H54 (cell line): Measurements from ENCODE around the gene SEL1L3.

Experiments
- DNase-seq: peaks from one replicate; pipeline ENCODE4 v3.0.0; 2011; ENCODE audit warnings: low spot score, mixed read lengths; ENCODE audit not compliant: insufficient read length
- FAIRE-seq: peaks from 3 replicates; lab custom pipeline; 2011; peaks lifted over from hg19 to GRCh38; lab: Jason Lieb, UNC
- POLR2A ChIP-seq: IDR thresholded peaks from 2 replicates; pipeline ENCODE4 v1.6.1; 2011; ENCODE audit warnings: low read depth, mild to moderate bottlenecking, low read length

SEL1L3 gene

GRCh38 chr4:25788703-25789238 lies 74.0 kb downstream of the SEL1L3 start:
- DNase-seq (no peak), FAIRE-seq (no peak)
- TF ChIP-seq POLR2A: no peak

- no peak for FAIRE-seq
- no peak for TF ChIP-seq POLR2A
- DNase-seq: no peak
Observed at GRCh38 chr4:25786497-25787065, 76.2 kb downstream of the SEL1L3 start.

GRCh38 chr4:25783943-25784342 lies 78.8 kb downstream of the SEL1L3 start:
- no peak for TF ChIP-seq POLR2A
- no peak for DNase-seq
- no peak for FAIRE-seq

- DNase-seq (no peak), FAIRE-seq (no peak)
- no peak for TF ChIP-seq POLR2A
Observed at GRCh38 chr4:25783126-25783525, 79.7 kb downstream of the SEL1L3 start.

- no peak for DNase-seq
- TF ChIP-seq POLR2A: no peak
- no peak for FAIRE-seq
Observed at GRCh38 chr4:25782482-25782881, 80.3 kb downstream of the SEL1L3 start.

GRCh38 chr4:25779021-25779420 lies 83.8 kb downstream of the SEL1L3 start:
- no peak for TF ChIP-seq POLR2A
- no peak for FAIRE-seq
- no peak for DNase-seq

GRCh38 chr4:25776795-25777194 lies 86.0 kb downstream of the SEL1L3 start:
- TF ChIP-seq POLR2A: no peak
- DNase-seq (no peak), FAIRE-seq (no peak)

GRCh38 chr4:25775166-25775565 lies 87.6 kb downstream of the SEL1L3 start:
- DNase-seq (no peak), FAIRE-seq (no peak)
- no peak for TF ChIP-seq POLR2A

- no peak for DNase-seq
- TF ChIP-seq POLR2A: no peak
- no peak for FAIRE-seq
Observed at GRCh38 chr4:25773358-25773757, 89.4 kb downstream of the SEL1L3 start.

- DNase-seq: no peak
- TF ChIP-seq POLR2A: no peak
- no peak for FAIRE-seq
Observed at GRCh38 chr4:25771672-25772071, 91.1 kb downstream of the SEL1L3 start.

GRCh38 chr4:25770847-25771246 lies 91.9 kb downstream of the SEL1L3 start:
- no peak for FAIRE-seq
- no peak for DNase-seq
- TF ChIP-seq POLR2A: no peak

GRCh38 chr4:25769251-25769650 lies 93.5 kb downstream of the SEL1L3 start:
- FAIRE-seq (no peak), DNase-seq (no peak)
- no peak for TF ChIP-seq POLR2A

GRCh38 chr4:25767877-25768725 lies 94.7 kb downstream of the SEL1L3 start:
- no peak for TF ChIP-seq POLR2A
- DNase-seq (no peak), FAIRE-seq (no peak)

- no peak for FAIRE-seq
- no peak for TF ChIP-seq POLR2A
- no peak for DNase-seq
Observed at GRCh38 chr4:25760518-25761157, 102.2 kb downstream of the SEL1L3 start.
